HepG2 (cell line): ENCODE measurements around the gene ZBTB4. TPM values are rescaled to one million over a fixed set of nuclear protein-coding genes. Genes with fewer than 3 reads are reported as not detected.

Experiments
- BORCS8-MEF2B ChIP-seq: sonication (generic); formaldehyde crosslinking; IDR thresholded peaks from 2 replicates; pipeline ENCODE4 v1.8.0; 2022; ENCODE audit warnings: mild to moderate bottlenecking, missing genetic modification reagents
- CHD4 ChIP-seq: fragments of 200-600 bp; sonication (generic); IDR thresholded peaks from 2 replicates; pipeline ENCODE4 v1.7.0; 2017; ENCODE audit warnings: mild to moderate bottlenecking, low read length, borderline replicate concordance
- DPF2 ChIP-seq: sonication (generic); formaldehyde crosslinking; IDR thresholded peaks from 2 replicates; pipeline ENCODE4 v1.4.0; 2020; ENCODE audit warnings: mild to moderate bottlenecking, low read depth, missing genetic modification reagents, borderline replicate concordance
- FOXP4 ChIP-seq: sonication (generic); formaldehyde crosslinking; IDR thresholded peaks from 2 replicates; pipeline ENCODE4 v1.4.0; 2020; ENCODE audit warnings: missing genetic modification reagents
- HNRNPH1 ChIP-seq: fragments of 200-400 bp; formaldehyde crosslinking; optimal IDR thresholded peaks from 2 replicates; pipeline ENCODE3; 2017; ENCODE audit warnings: mild to moderate bottlenecking, low read depth, low read length
- HOXA3 ChIP-seq: sonication (generic); formaldehyde crosslinking; IDR thresholded peaks from 2 replicates; pipeline ENCODE4 v1.5.0; 2020; ENCODE audit warnings: missing genetic modification reagents
- JUN ChIP-seq: sonication (generic); formaldehyde crosslinking; IDR thresholded peaks from 2 replicates; pipeline ENCODE4 v1.4.0; 2020; ENCODE audit warnings: mild to moderate bottlenecking, missing genetic modification reagents
- MEF2D ChIP-seq: sonication (generic); formaldehyde crosslinking; IDR thresholded peaks from 2 replicates; pipeline ENCODE4 v1.5.1; 2020; ENCODE audit warnings: mild to moderate bottlenecking, missing genetic modification reagents
- MEIS2 ChIP-seq: sonication (generic); formaldehyde crosslinking; IDR thresholded peaks from 2 replicates; pipeline ENCODE4 v1.9.0; 2021; ENCODE audit warnings: mild to moderate bottlenecking, missing genetic modification reagents
- MTERF4 ChIP-seq: sonication (generic); formaldehyde crosslinking; IDR thresholded peaks from 2 replicates; pipeline ENCODE4 v1.8.0; 2023; ENCODE audit warnings: mild to moderate bottlenecking, missing genetic modification reagents
- NR1H2 ChIP-seq: sonication (generic); formaldehyde crosslinking; IDR thresholded peaks from 2 replicates; pipeline ENCODE4 v1.8.1; 2022; ENCODE audit warnings: low read depth, missing genetic modification reagents, borderline replicate concordance
- SALL1 ChIP-seq: sonication (generic); formaldehyde crosslinking; IDR thresholded peaks from 2 replicates; pipeline ENCODE4 v1.8.0; 2022; ENCODE audit warnings: mild to moderate bottlenecking, missing genetic modification reagents
- SNAI1 ChIP-seq: sonication (generic); formaldehyde crosslinking; IDR thresholded peaks from 2 replicates; pipeline ENCODE4 v1.5.0; 2020; ENCODE audit warnings: mild to moderate bottlenecking, missing genetic modification reagents, borderline replicate concordance
- SP4 ChIP-seq: sonication (generic); formaldehyde crosslinking; IDR thresholded peaks from 2 replicates; pipeline ENCODE4 v1.8.1; 2023; ENCODE audit warnings: mild to moderate bottlenecking, missing genetic modification reagents
- SRY ChIP-seq: sonication (generic); formaldehyde crosslinking; IDR thresholded peaks from 2 replicates; pipeline ENCODE4 v1.8.0; 2022; ENCODE audit warnings: mild to moderate bottlenecking, missing genetic modification reagents
- ZNF292 ChIP-seq: sonication (generic); formaldehyde crosslinking; IDR thresholded peaks from 2 replicates; pipeline ENCODE4 v1.8.1; 2022; ENCODE audit warnings: mild to moderate bottlenecking, low read depth, missing genetic modification reagents, borderline replicate concordance
- ZNF503 ChIP-seq: sonication (generic); formaldehyde crosslinking; IDR thresholded peaks from 2 replicates; pipeline ENCODE4 v1.4.0; 2020; ENCODE audit warnings: missing genetic modification reagents
- ZNF556 ChIP-seq: sonication (generic); formaldehyde crosslinking; IDR thresholded peaks from 2 replicates; pipeline ENCODE4 v1.4.0; 2020; ENCODE audit warnings: mild to moderate bottlenecking, missing genetic modification reagents, borderline replicate concordance
- ZNF709 ChIP-seq: sonication (generic); formaldehyde crosslinking; IDR thresholded peaks from 2 replicates; pipeline ENCODE4 v1.5.0; 2020; ENCODE audit warnings: mild to moderate bottlenecking, missing genetic modification reagents
- ZNF713 ChIP-seq: sonication (generic); formaldehyde crosslinking; IDR thresholded peaks from 2 replicates; pipeline ENCODE4 v1.4.0; 2020; ENCODE audit warnings: mild to moderate bottlenecking, missing genetic modification reagents
- ZNF747 ChIP-seq: sonication (generic); formaldehyde crosslinking; IDR thresholded peaks from 2 replicates; pipeline ENCODE4 v1.8.1; 2023; ENCODE audit warnings: missing genetic modification reagents, mild to moderate bottlenecking, borderline replicate concordance
- ZNF788 ChIP-seq: sonication (generic); formaldehyde crosslinking; IDR thresholded peaks from 2 replicates; pipeline ENCODE4 v1.5.0; 2020; ENCODE audit warnings: mild to moderate bottlenecking, missing genetic modification reagents, borderline replicate concordance
- ZNF790 ChIP-seq: sonication (generic); formaldehyde crosslinking; IDR thresholded peaks from 2 replicates; pipeline ENCODE4 v1.8.0; 2022; ENCODE audit warnings: missing genetic modification reagents, mild to moderate bottlenecking, borderline replicate concordance
- ZSCAN5A ChIP-seq: sonication (generic); formaldehyde crosslinking; IDR thresholded peaks from 2 replicates; pipeline ENCODE4 v1.8.0; 2022; ENCODE audit warnings: mild to moderate bottlenecking, missing genetic modification reagents, borderline replicate concordance
- polyA plus RNA-seq, 8 experiments: library from polyadenylated mRNA; depleted of rRNA in 3 of 8; stranded (reverse) in 7 of 8; unstranded in 1 of 8; fragments of >200 nt; fragmentation: Illumina TruSeq in 4 of 8; extraction: Trizol in 4 of 8; gene quantifications; 2 replicates each; pipeline versions ENCODE4 v1.2.1 to v1.2.3, GENCODE V29; 2011 to 2016; ENCODE audit warnings: low read depth in 4 of 8, missing spikeins in 1 of 8, mixed read lengths in 1 of 8; ENCODE audit not compliant: insufficient read depth in 1 of 8
- total RNA-seq, 5 experiments: library from RNA; depleted of rRNA; stranded (reverse); fragments of >200 nt; fragmentation: Illumina TruSeq; extraction: Trizol; gene quantifications; 2 replicates each; pipeline ENCODE4 v1.2.3, GENCODE V29; 2016; ENCODE audit warnings: low read depth in 1 of 5

Gene ZBTB4
- total and polyA plus RNA-seq, 2 of the 13 experiments (the other 11 are each of a cell fraction or from before 2014, with no cell fraction given): 4.3 to 7.4 TPM

- TF ChIP-seq SALL1 (CRISPR knock-in tag) (0 out of 2 replicates have a peak, but pooled peaks have one; percentile 36), ZNF747 (CRISPR knock-in tag) (0 out of 2 replicates have a peak, but pooled peaks have one; percentile 18), FOXP4 (CRISPR knock-in tag) (0 out of 2 replicates have a peak, but pooled peaks have one; percentile 54), CHD4 (peak; percentile 62; the same call in 1 of the 2 replicates), DPF2 (no peak), HOXA3 (CRISPR knock-in tag) (peak; percentile 79; the same call in 1 of the 2 replicates), SNAI1 (CRISPR knock-in tag) (no peak), ZNF788 (CRISPR knock-in tag) (0 out of 2 replicates have a peak, but pooled peaks have one; percentile 2), MEIS2 (0 out of 2 replicates have a peak, but pooled peaks have one; percentile 35), NR1H2 (CRISPR knock-in tag) (peak; percentile 7; the same call in 1 of the 2 replicates), HNRNPH1 (no peak), JUN (0 out of 2 replicates have a peak, but pooled peaks have one; percentile 65), ZNF713 (no peak), ZNF556 (CRISPR knock-in tag) (peak; percentile 26; the same call in 1 of the 2 replicates), ZNF790 (CRISPR knock-in tag) (peak; percentile 66; the same call in 1 of the 2 replicates), SRY (CRISPR knock-in tag) (0 out of 2 replicates have a peak, but pooled peaks have one; percentile 5), MTERF4 (CRISPR knock-in tag) (peak; percentile 66; the same call in 1 of the 2 replicates), ZNF292 (CRISPR knock-in tag) (no peak), ZNF709 (CRISPR knock-in tag) (no peak), SP4 (CRISPR knock-in tag) (peak; percentile 1; the same call in 1 of the 2 replicates), BORCS8-MEF2B (CRISPR knock-in tag) (peak; percentile 44; the same call in 1 of the 2 replicates), ZNF503 (CRISPR knock-in tag) (no peak), ZSCAN5A (CRISPR knock-in tag) (peak; percentile 70; the same call in 1 of the 2 replicates), MEF2D (CRISPR knock-in tag) (0 out of 2 replicates have a peak, but pooled peaks have one; percentile 8)
Measured at GRCh38 chr17:7484919-7485377, 5.5 kb upstream of the ZBTB4 start (continued).
